DMS114 treated with DMSO at 0.1 percent for 48 hours (cell line): Measurements from ENCODE around the gene RBBP9.
"Not testable (repeated sequence)": the region's sequence is repeated elsewhere in the genome, so short reads cannot be mapped to it uniquely, and the experiment has no call there.

ENCODE experiments used
- DNase-seq: peaks from one replicate; lab custom pipeline; 2025; ENCODE audit not compliant: unreplicated experiment; lab: John Stamatoyannopoulos, UW

Gene RBBP9

GRCh38 chr20:18496740-18497592, at the start of gene RBBP9:
TSS of gene RBBP9 (minus strand) at chr20:18497225. CDS start at chr20:18497167, 58 bp downstream.
- DNase-seq: peak; percentile 74

GRCh38 chr20:18545566-18545965, 48.5 kb upstream of the RBBP9 start:
- DNase-seq: no peak

- no peak for DNase-seq
Observed at GRCh38 chr20:18543932-18544331, 46.9 kb upstream of the RBBP9 start.

- no peak for DNase-seq
Observed at GRCh38 chr20:18543216-18543615, 46.2 kb upstream of the RBBP9 start.

- no peak for DNase-seq
Observed at GRCh38 chr20:18541741-18542140, 44.7 kb upstream of the RBBP9 start.

- no peak for DNase-seq
Observed at GRCh38 chr20:18537651-18538050, 40.6 kb upstream of the RBBP9 start.

GRCh38 chr20:18533978-18534644, 37.1 kb upstream of the RBBP9 start:
- DNase-seq: no peak

GRCh38 chr20:18533491-18533890, 36.5 kb upstream of the RBBP9 start:
- no peak for DNase-seq

- no peak for DNase-seq
Observed at GRCh38 chr20:18532626-18533025, 35.6 kb upstream of the RBBP9 start.

GRCh38 chr20:18529041-18529440, 32.0 kb upstream of the RBBP9 start:
- DNase-seq: no peak

GRCh38 chr20:18527836-18528235, 30.8 kb upstream of the RBBP9 start:
- DNase-seq: no peak

GRCh38 chr20:18527339-18527738, 30.3 kb upstream of the RBBP9 start:
- DNase-seq: no peak

- DNase-seq: not testable (repeated sequence)
Observed at GRCh38 chr20:18526761-18527160, 29.7 kb upstream of the RBBP9 start.

- DNase-seq: no peak
Observed at GRCh38 chr20:18524646-18525045, 27.6 kb upstream of the RBBP9 start.

GRCh38 chr20:18523066-18523465, 26.0 kb upstream of the RBBP9 start:
- no peak for DNase-seq

- DNase-seq: not testable (repeated sequence)
Observed at GRCh38 chr20:18522066-18522465, 25.0 kb upstream of the RBBP9 start.

GRCh38 chr20:18515973-18516372, 18.9 kb upstream of the RBBP9 start:
- DNase-seq: no peak

GRCh38 chr20:18514127-18514526, 17.1 kb upstream of the RBBP9 start:
- DNase-seq: no peak

- no peak for DNase-seq
Observed at GRCh38 chr20:18513208-18513607, 16.2 kb upstream of the RBBP9 start.

- DNase-seq: no peak
Observed at GRCh38 chr20:18511571-18511970, 14.5 kb upstream of the RBBP9 start.

- DNase-seq: peak; percentile 93
Observed at GRCh38 chr20:18507218-18508191, 10.5 kb upstream of the RBBP9 start, which contains the start of gene SEC23B. TSS of gene SEC23B (plus strand) at chr20:18507940. CDS start at chr20:18510836, 2,896 bp downstream.
